ENCODE measurements around the gene LINGO1. TPM values are rescaled to one million over a fixed set of nuclear protein-coding genes. Genes with fewer than 3 reads are reported as not detected.

Gene LINGO1
- total and polyA plus RNA-seq, 9 donors: 0.36 to 4.5 (median 1.3) TPM

DNA sequence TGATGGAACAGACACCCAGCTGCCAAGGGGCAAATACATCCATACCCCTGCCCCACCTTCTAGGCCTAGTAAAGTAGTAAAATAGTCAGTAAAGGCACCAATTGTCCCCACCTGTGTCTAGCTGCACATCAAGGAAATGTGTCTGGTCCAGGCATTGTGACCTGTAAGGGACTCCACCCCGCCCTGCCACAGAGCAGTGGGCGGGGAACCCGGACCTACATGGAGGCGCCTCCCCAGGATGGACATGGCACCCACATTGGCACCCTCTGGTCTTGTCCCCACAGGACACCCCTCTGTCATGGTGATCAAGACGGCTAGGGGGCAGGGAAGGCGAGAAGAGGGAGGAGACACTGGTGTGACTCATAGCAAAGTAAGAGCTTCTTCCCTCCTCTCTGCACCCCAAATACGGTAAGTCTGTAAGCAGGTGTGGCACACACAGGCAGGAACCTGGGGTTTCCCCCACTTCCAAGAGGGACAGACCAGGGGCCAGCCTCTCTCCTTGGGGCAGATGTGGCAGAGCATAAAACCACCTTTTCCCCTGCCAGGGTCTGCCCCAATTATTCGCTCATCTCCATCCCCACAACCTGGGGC lies 13.5 kb upstream of the LINGO1 start:
- intact Hi-C loops (cut with DNase I): no loop called here
- Histone ChIP-seq H3K27me3 (no peaks in the 10 kb centered on the region), H3K27ac (no peak overlapping the region), H3K4me3 (no peak overlapping the region), H3K9me3 (no peaks in the 10 kb centered on the region), H3K4me1 (ENCODE audit: insufficient read depth) (no peaks in the 10 kb centered on the region), H3K36me3 (no peaks in the 10 kb centered on the region)
- TF ChIP-seq POLR2A (IDR thresholded peaks at IDR 0.05): no peak
- TF ChIP-seq, protein P1, sequence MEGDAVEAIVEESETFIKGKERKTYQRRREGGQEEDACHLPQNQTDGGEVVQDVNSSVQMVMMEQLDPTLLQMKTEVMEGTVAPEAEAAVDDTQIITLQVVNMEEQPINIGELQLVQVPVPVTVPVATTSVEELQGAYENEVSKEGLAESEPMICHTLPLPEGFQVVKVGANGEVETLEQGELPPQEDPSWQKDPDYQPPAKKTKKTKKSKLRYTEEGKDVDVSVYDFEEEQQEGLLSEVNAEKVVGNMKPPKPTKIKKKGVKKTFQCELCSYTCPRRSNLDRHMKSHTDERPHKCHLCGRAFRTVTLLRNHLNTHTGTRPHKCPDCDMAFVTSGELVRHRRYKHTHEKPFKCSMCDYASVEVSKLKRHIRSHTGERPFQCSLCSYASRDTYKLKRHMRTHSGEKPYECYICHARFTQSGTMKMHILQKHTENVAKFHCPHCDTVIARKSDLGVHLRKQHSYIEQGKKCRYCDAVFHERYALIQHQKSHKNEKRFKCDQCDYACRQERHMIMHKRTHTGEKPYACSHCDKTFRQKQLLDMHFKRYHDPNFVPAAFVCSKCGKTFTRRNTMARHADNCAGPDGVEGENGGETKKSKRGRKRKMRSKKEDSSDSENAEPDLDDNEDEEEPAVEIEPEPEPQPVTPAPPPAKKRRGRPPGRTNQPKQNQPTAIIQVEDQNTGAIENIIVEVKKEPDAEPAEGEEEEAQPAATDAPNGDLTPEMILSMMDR (IDR thresholded peaks at IDR 0.05): no peak
- no peak for TF ChIP-seq EP300 (IDR thresholded peaks at IDR 0.05)
- 83 to 92% (median 83%) methylated on average over 8 of the region's 8 CpGs for WGBS, 3 donors
- DNase-seq: no peak

DNA sequence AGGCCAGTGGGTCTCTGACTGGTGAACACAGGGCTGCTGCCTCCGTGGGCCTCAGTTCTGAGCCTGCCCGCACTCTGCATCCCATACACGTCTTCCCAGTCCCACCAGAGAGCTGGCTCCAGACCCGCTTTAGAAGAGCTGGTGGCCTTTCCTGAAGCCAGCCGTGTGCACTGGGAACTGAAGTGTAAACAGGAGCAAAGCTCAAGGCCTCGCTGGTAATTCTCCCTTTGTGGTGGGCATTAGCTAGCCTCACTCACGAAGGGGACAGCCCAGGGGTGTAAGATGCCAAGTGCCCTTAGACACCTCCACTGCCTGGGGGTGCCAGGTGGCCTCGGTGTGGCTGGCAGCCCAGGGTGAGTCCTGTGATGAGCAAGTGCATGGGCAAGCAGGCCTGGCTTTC lies 12.9 kb upstream of the LINGO1 start:
- no peaks in the 10 kb centered on the region for H3K27me3 ChIP-seq
- no peaks in the 10 kb centered on the region for H3K36me3 ChIP-seq
- H3K9me3 ChIP-seq: no peaks in the 10 kb centered on the region
- TF ChIP-seq, protein P1 (IDR thresholded peaks at IDR 0.05): no peak
- TF ChIP-seq EP300 (IDR thresholded peaks at IDR 0.05) (no peak), POLR2A (IDR thresholded peaks at IDR 0.05) (no peak)
- no peak overlapping the region for H3K4me3 ChIP-seq
- no peak for DNase-seq
- WGBS, 3 donors: 53 to 73% (median 64%) methylated on average over 8 of the region's 8 CpGs
- no peak overlapping the region for H3K27ac ChIP-seq
- H3K4me1 ChIP-seq (ENCODE audit: insufficient read depth): no peaks in the 10 kb centered on the region
- intact Hi-C loops (cut with DNase I): no loop called here

DNA sequence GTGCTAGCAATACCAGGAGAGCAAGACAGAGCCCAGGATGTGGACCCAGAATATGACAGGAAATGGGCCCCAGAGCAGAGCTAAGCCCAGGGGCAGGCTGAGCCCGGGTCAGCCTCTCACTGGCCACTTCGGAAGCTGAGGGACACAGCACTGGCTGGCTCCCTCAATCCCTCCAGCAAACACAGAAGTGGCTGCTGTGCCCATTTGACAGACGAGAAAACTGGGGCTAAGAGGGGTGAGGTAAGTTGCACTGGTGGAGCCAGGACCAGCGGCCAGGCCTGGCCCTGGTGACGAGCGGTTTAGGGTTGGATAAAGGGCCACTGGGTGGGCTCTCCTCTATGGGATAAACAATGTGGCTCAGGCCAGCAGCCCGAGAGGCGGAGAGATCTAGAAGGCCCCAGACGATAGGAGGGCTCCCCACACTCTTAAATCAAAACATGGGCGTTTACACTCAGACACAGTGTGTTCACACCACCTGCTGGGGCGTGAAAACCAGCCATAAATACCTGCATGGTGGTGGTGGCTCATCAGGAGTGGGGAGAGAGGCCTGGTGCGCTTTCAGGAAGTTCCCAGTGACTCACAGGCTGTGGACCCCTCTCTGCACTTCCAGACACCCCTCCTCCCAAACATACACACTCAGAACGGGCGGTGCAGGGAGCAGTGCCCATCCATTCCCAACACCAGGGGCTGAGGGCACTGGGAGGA lies 12.0 kb upstream of the LINGO1 start:
- Histone ChIP-seq H3K4me3 (no peak overlapping the region), H3K27ac (no peak overlapping the region), H3K9me3 (no peaks in the 10 kb centered on the region), H3K36me3 (no peaks in the 10 kb centered on the region), H3K27me3 (no peaks in the 10 kb centered on the region), H3K4me1 (ENCODE audit: insufficient read depth) (no peaks in the 10 kb centered on the region)
- DNase-seq: no peak
- TF ChIP-seq, protein P1 (IDR thresholded peaks at IDR 0.05): no peak
- TF ChIP-seq POLR2A (IDR thresholded peaks at IDR 0.05) (no peak), EP300 (IDR thresholded peaks at IDR 0.05) (no peak)
- intact Hi-C loops (cut with DNase I): no loop called here
- WGBS, 3 donors: 83 to 87% (median 86%) methylated on average over 14 of the region's 14 CpGs

DNA sequence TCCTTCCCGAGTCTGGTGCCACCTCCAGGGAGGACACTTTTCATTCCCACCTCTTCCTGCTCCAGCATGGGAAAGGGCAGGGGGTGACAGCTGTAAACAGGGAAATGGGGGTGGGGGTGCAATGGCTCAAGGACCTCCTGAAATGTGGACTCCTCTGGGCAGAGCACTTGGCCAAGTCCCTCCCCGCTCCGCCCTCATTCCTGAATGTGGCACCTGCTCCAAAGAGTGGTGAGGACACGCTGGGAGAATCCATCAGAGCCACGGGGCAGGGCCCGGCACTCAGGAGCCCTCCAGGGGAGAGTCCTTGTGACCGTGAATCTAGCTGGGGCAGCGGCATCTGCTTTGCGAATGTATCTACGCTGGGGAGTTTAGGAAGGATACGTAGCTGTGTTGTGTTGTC lies 11.1 kb upstream of the LINGO1 start:
- 88 to 91% (median 89%) methylated on average over 11 of the region's 11 CpGs for WGBS, 3 donors
- TF ChIP-seq, protein P1 (IDR thresholded peaks at IDR 0.05): no peak
- TF ChIP-seq POLR2A (IDR thresholded peaks at IDR 0.05): no peak
- TF ChIP-seq EP300 (IDR thresholded peaks at IDR 0.05): no peak
- H3K36me3 ChIP-seq: no peaks in the 10 kb centered on the region
- DNase-seq: no peak
- H3K27me3 ChIP-seq: no peaks in the 10 kb centered on the region
- H3K27ac ChIP-seq: no peak overlapping the region
- H3K4me3 ChIP-seq: no peak overlapping the region
- no peaks in the 10 kb centered on the region for H3K9me3 ChIP-seq
- H3K4me1 ChIP-seq (ENCODE audit: insufficient read depth): no peaks in the 10 kb centered on the region
- intact Hi-C loops (cut with DNase I): no loop called here

All from ovary (tissue), 9 donors.